CD4-positive, alpha-beta T cell treated with Interleukin-17A for 1 hour (primary cell): Measurements from ENCODE around the gene LRTM2.
A peak's percentile ranks its signal among the peaks of the same experiment; 100 is the strongest.

ENCODE experiments used
- DNase-seq: peaks from one replicate; pipeline ENCODE4 v3.0.0-alpha.2; 2020

Gene LRTM2

DNA sequence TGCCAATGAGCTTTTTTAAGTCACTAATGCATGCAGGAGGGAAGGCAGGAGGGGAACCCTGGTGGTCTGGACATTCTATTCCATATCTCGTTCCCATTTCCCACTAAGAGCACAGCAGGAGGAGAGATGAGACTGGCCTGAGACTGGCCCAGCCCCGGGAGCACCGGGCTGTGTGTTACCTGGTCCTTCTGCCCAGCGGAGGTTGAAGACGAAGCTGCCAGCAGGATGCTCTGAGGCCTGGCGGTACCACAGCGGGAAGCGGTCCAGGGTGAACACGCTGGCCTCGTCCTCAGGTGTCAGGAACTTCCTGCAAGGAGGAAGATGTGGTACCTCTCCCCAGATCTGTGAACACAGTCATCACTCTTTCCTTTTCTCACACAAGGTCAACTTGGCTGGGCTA, 23.9 kb downstream of the LRTM2 start:
- DNase-seq: no peak

DNA sequence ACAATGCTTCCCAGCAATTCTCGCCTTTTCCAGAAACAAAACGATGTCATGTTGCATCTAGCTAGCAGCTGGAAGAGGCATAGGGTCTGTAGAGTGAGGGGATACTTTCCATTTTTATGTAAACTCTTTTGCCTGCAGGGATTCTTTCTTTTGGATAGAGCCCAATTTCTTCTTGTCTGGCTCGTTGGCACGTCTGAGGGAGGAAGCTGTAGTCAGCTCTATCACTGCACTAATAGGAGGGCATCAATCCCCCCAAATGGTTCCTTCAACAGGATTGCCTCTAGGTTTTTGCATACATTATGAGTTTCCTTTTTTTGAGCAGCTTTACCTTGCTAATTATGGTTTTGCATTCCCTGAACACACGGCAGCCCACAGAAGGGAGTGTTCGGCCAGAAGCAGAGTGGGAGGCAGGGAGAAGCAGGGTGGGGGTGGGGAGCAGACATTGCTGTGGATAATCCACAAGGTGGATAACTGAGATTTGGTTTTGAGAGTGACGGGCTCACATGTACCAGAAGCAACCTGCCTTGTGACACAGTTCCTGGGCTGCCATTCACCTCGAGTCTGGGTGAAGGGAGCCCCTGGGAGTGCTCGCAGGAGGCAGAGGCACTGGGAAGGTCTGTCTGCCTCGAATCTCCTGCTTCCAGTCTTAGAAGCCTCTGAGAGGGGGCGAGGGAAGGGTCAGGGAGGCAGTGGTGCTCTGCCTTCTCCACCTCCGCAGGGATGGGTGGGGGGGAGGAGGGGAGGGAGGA, 24.5 kb downstream of the LRTM2 start:
- DNase-seq: no peak

- no peak for DNase-seq
Observed at GRCh38 chr12:1845427-1845826, 25.1 kb downstream of the LRTM2 start.

- no peak for DNase-seq
Observed at GRCh38 chr12:1845886-1846285, 25.5 kb downstream of the LRTM2 start.

DNA sequence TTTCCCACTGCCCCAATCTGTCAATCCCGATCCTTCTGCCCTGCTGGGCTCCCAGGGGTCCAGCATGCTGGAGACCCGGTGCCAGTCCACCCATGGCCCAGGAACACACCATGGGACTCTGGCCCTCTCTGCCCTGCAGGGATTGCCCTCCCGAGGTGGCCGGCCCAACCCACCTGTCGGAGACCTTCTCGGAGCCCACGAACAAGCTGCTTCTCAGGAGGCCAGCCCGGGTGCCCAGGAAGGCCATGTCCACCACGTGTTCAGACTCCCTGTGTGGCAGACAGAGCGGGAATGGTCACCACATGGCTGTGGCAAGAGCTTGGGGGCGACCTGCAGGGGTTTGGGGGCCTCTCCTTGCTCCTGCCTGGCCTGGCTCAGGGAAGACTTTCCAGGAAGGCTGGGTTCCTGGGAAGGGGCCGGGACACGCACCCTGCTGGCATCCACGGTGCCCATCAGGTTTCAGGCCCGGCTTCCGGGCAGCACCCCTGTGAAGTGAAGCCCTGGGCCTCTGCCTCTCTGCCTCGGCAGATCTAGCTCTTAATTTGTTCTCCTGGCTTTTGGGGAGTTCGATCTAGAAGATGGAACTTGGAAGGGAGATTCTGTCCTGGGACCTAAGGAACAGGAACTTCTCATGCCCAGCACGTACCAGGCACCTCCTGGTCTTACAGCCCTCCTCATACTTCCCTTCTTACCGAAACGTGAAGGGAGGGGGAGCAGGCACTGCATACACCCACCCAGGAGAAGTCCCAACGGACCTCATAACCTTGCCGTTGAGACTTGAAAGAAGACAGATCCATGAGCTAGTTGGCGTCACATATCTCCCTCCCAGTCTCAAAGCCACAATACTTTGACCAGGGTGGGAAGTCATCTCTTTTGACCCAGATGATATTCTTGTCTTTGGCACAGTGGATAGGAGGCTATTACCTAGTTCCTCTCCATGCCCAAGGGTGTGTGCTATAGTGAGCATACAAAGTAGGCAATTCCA, 26.3 kb downstream of the LRTM2 start:
- DNase-seq: no peak

- DNase-seq: no peak
Observed at GRCh38 chr12:1847411-1847810, 27.0 kb downstream of the LRTM2 start.

- DNase-seq: no peak
Observed at GRCh38 chr12:1848146-1848545, 27.8 kb downstream of the LRTM2 start.

DNA sequence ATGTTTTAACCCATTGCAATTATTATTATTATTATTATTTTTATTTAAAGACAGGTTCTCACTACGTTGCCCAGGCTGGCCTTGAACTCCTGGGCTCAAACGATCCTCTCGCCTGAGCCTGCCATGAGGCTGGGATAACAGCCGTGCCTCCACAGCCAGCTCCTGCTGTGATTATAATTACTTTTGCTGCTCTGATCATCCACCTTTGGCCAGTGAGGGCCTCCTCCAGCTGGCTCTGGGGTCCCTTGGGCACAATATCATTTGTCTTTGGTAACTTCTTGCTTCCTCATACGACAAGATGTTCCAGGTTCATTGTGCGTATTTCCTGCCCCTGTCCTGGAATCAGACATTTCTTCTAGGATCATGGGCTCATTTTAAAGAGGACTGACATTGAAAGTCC, 28.4 kb downstream of the LRTM2 start:
- no peak for DNase-seq

DNA sequence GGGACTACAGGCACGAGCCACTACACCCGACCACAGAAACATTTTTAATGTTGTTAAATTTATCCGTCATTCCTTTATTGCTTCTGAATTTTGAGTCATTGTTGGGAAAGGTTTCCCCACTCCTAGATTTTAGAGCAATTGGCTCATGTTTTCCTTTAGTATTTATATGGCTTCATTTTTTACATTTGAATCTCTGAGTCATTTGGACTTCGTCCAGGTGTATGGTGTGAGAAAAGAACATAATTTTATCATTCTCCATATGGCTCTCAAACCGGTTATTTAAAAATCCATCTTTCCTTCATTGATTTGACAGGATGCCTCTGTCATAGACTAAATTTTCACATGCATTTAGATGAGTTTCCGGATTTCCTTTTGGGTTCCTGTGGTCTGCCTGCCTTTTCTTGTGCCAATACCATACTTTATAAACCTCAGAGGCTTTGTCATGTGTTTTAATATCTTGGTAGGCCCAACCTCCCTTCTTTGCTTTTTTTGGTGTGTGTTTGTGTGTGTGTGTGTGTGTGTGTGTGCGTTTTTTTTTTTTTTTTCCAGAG, 30.9 kb downstream of the LRTM2 start:
- DNase-seq: no peak

GRCh38 chr12:1852076-1852475, 31.7 kb downstream of the LRTM2 start:
- no peak for DNase-seq

- no peak for DNase-seq
Observed at GRCh38 chr12:1853716-1854115, 33.4 kb downstream of the LRTM2 start.

DNA sequence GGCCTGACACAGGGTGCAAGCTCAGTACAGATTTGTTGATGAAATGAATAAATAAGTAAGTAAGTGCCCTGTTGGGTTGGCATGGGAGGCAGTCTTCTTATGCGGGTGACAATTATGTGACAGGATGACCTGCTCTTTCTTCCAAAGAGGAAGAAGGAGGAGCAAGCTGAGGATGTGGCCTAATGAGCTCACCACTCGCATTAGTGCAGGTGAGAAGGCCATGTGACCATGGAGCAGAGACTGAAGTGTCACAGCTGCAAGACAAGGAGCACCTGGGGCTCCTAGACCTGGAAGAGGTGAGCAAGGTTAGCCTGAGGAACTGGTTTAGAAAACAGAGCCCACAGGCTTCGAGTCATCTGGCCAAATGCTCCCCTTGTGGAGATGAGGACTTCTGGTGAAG, 34.9 kb downstream of the LRTM2 start:
- DNase-seq: peak; percentile 5

DNA sequence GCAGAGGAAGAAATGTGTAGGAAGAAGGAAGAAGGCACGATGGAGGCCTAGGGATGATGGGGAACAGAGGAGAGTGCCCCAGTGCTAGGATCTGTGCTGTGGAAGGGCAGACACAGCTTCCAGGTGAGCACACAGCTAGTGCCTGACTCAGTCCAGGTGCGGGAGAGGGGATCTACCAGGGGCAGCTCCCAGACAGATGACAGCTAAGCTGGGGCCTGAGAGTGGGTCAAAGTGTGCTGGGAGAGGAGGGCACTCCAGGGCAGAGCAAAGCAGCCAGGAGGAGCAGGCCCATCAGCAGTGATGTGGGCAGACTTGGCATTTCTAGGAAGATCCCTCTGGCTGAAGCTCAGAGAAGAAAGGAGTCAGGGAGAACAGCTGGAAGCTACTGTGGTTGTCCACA, 36.7 kb downstream of the LRTM2 start:
- DNase-seq: no peak

DNA sequence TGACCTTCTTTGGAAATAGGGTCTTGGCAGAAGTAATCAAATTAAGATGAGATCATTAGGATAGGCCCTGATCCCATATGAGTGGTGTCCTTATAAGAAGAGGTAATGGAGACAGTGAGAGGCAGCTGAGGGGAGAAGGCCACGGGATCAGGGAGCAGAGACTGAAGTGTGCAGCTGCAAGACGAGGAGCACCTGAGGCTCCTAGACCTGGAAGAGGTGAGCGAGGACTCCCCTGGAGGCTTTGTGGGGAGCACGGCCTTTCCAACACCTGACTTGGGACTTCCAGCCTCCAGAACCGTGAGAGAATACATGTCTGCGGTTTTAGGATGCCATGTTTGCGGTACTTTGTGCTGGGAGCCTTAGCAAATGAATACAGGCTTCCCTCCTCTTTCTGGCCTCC, 37.5 kb downstream of the LRTM2 start:
- no peak for DNase-seq

DNA sequence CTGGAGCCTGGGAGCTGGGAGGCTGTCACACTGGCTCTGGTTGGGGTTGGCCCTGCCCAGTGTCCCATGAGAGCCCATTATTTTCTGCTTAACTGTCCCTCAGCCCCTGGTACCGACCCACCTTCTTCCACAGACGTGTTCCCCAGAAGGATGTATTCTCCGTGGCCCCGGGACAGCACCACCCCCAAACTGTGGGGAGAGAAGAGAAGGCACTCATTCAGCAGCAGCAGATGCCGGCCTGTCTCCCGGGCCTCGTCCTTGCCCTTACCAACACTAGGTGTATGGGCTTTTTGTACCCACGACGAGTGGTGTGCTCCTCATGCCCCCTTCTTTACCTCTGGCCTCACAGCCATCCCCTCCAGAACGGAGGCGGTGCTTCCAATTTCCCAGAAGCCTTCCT, 38.1 kb downstream of the LRTM2 start:
- no peak for DNase-seq

DNA sequence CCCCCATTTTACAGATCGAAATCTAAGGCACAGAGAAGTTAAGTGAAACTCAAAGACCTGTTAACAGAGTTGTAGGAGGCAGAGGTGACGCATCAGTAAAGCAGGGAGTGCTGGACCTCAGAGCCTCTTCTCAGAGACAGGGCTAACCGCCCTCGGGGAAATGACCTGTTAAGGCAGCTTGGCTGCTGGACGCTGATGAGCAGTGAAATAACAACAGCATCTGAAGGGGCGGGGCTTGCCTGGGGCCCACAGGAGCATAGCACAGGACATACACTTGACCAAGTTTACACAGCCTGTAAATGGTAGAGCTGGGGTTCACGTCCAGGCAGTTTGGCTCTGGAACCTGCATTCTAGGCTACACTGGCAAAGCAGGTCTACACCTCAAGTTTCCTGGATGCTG, 39.3 kb downstream of the LRTM2 start:
- no peak for DNase-seq

DNA sequence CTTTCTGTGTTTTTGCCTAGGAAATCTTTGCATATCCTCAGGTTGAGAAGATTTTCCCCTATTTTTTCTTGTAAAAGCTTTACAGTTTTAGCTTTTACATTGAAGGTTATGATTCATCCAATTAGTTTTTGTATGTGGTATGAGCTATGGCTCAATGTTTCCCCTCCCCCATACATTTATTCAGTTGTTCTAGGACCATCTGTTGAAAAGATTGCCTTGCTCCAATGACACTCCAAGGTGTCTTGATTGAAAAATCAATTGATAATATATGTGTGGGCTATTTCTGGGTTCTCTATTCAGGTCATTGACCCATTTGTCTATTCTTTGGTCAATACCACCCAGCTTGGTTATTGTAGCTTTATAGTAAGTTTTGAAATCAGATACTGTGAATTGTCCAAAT, 42.6 kb downstream of the LRTM2 start:
- no peak for DNase-seq

- DNase-seq: no peak
Observed at GRCh38 chr12:1863823-1864222, 43.5 kb downstream of the LRTM2 start.

GRCh38 chr12:1864456-1864855, 44.1 kb downstream of the LRTM2 start:
- DNase-seq: no peak

DNA sequence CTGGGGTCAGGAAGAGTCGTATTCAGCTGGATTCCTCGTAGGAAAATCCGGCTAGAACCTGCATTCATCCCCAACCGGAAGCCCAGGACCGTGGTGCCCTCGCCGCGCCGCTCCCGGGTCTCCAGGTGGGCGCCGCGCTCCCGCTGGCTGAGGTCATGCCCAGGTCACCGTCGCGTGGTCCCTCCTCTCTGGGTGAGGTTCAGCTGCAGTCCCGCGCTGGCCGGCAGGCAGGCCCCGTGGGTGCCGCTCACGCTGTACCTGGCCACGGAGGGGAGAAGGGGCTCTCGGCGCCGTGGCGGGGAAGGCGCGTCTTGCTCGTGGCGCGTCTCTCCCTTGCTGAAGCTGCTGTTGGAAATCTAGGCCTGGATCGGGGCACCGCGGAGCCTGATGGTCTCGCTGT, 44.5 kb downstream of the LRTM2 start:
- no peak for DNase-seq

DNA sequence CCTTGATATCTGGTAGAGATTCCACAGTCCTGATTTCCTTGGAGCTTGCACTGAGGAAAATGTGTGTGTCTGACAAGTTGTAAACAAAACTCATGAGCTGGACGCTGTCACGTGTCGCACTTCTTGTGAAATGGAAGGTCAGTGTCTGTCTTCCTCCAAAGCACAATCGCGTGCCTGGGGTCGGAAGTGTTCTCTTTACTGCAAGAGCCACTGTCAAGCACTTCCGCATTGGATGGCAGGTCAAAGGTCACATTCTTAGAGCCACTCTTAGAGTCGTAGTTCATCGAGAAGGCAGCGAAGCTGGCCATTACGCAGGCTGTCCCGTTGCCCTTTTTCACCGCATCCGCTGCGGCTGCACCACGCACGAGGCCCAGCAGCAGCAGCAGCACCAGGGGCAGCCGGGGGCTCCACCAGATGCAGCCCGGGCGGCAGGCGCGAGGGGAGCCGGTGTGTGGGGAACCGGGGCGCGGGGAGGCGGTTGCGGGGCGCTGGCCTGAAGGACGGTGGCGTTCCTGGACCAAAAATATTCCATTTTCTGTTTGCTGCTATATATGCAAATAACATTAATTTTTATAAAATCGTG, 45.0 kb downstream of the LRTM2 start:
- no peak for DNase-seq

DNA sequence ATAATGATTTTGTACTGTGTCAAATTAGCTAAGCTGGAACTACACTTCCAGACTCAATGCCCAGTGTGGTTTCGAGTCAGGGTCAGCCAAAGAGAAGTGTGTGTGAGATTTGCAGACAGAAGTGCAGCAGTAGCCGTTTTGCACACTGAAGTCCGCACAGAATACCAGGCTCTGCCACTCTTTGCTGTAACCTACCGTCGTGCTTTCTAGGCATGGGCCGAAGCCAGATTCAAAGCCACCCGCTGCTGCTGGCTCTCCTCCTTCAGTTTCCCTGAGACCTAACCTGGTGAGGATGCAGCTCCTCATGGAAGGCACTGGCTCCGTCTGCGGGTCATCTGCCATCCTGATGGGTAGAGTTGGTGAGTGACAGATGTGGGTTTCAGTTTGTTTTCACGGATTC, 48.8 kb downstream of the LRTM2 start:
- DNase-seq: no peak

DNA sequence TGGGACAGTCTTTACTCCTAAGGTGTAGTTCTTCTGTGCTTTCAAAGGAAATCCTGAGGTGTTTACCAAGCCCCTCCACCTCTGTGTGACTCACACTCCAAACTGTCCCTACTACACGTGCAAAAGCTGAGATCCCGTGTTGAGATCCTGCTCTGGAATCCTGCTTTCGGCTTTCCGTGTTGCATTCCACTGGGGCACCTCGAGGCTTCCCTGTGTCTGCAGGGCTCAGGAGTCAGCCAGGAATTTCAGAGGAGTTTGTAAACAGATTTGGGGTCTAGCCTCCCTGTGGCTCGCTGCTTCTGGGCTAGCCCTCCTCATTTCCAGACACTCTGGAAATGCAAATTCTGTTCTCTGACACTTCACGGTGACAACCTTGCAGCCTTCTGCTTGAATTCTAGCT, 49.7 kb downstream of the LRTM2 start:
- no peak for DNase-seq
